ENCODE data around the gene KRT74. TPM values are rescaled to one million over a fixed set of nuclear protein-coding genes. Genes with fewer than 3 reads are reported as not detected.

Gene KRT74
- total RNA-seq, 1 experiment from 2014 or later = not detected

DNA sequence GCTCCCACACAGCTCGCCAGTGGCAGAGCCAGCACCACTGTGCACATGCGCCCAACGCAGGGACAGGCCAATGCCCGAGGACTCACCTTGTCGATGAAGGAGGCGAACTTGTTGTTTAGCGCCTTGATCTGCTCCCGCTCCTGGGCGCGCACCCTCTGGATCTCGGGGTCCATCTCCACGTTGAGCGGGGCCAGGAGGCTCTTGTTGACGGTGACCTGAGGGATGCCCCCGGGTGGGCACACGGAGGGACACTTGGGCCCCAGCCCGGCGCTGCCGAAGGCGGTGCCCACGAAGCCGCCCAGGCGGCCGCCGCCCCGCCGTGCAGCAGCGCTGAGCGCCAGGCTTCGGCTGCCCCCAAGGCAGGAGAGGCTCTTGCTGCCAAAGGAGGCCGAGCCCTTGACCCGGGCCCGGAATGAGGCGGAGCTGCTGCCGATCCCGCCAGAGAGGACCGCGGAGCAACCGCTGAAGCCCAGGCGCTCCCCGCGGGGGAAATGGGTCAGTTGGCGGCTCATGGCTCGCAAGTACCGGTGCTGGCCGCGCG, 27.4 kb upstream of the KRT74 start, which contains the start of gene KRT72:
Gene KRT72 (minus strand): TSS at position 523 of the 541 bp plus-strand sequence. CDS start 11 bp downstream, at position 512.
- H3K36me3 Mint-ChIP-seq = no peaks in the 10 kb centered on the region
- CTCF ChIA-PET = interaction anchor here (0.5 to 2.1 kb wide), 4 partner anchors 9 to 279 kb away, joined by 3 to 8 read pairs (median 4); no protein-coding TSS in a partner anchor
- POLR2A ChIA-PET = no interaction called here
- H3K27ac Mint-ChIP-seq = no peak within 1 kb of the TSS
- H3K9me3 Mint-ChIP-seq = no peaks in the 10 kb centered on the region
- ATAC-seq (peak; percentile 43; the same call in 1 of the 2 replicates), DNase-seq (ENCODE audit: low spot score) (peak; percentile 62)
- peak within 1 kb of the TSS; percentile 37; the same call in 1 of the 2 replicates for H3K4me3 Mint-ChIP-seq
- TF ChIP-seq, protein P1, sequence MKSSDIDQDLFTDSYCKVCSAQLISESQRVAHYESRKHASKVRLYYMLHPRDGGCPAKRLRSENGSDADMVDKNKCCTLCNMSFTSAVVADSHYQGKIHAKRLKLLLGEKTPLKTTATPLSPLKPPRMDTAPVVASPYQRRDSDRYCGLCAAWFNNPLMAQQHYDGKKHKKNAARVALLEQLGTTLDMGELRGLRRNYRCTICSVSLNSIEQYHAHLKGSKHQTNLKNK (CRISPR knock-in tag; IDR thresholded peaks at IDR 0.05) = no peak
- no peak for TF ChIP-seq FOXK1 (CRISPR knock-in tag; IDR thresholded peaks at IDR 0.05)
- TF ChIP-seq MXD4 (CRISPR knock-in tag; IDR thresholded peaks at IDR 0.05; ENCODE audit: borderline replicate concordance) = no peak
- TF ChIP-seq KAT7 (CRISPR knock-in tag; IDR thresholded peaks at IDR 0.05; ENCODE audit: borderline replicate concordance) = no peak
- no peak for TF ChIP-seq JAZF1 (CRISPR knock-in tag; IDR thresholded peaks at IDR 0.05)
- no peaks in the 10 kb centered on the region for H3K4me1 Mint-ChIP-seq
- H3K27me3 Mint-ChIP-seq (ENCODE audit: low read depth) = peaks cover 37% of the 10 kb centered on the region

DNA sequence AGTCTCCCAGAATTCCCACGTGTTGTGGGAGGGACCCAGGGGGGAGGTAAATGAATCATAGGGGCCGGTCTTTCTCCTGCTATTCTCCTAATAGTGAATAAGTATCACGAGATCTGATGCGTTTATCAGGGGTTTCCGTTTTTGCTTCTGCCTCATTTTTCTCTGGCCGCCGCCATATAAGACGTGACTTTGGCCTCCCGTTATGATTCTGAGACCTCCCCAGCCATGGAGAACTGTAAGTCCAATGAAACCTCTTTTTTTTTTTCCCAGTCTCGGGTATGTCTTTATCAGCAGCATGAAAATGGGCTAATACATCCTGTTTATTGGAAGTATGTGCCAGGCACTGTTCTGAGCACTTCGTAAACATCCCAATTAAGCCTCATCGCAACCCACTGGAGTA, 26.8 kb upstream of the KRT74 start:
- POLR2A ChIA-PET = interaction anchor here (1.1 kb wide), 1 partner anchor 10 kb away, joined by 3 read pairs; no protein-coding TSS in a partner anchor
- peaks cover 37% of the 10 kb centered on the region for H3K27me3 Mint-ChIP-seq (ENCODE audit: low read depth)
- ATAC-seq = no peak

DNA sequence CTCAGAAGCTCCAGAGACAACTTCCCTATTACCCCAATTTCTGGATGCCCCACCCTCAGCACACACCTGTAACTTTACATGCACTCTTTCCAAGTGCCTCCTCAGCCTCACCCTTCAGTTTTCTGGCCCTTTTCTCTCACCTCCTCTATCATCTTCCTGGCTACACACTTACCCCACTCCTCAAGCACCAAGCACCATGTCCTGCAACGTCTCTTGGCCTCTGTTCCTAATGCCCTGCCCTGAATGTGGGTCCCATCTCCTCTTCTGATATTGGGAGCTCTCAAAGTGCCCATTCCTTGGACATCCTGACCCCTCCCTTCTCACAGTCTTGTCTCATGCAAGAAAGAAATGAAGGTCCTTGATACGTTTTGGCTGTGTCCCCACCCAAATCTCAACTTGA, 26.4 kb upstream of the KRT74 start:
- no peak overlapping the region for H3K4me3 Mint-ChIP-seq
- H3K27ac Mint-ChIP-seq = no peak overlapping the region
- H3K36me3 Mint-ChIP-seq = no peaks in the 10 kb centered on the region
- no peak for DNase-seq (ENCODE audit: low spot score)
- ATAC-seq = no peak
- H3K27me3 Mint-ChIP-seq (ENCODE audit: low read depth) = peaks cover 37% of the 10 kb centered on the region
- no peaks in the 10 kb centered on the region for H3K9me3 Mint-ChIP-seq
- POLR2A ChIA-PET = interaction anchor here (1.1 kb wide), 1 partner anchor 10 kb away, joined by 3 read pairs; no protein-coding TSS in a partner anchor
- CTCF ChIA-PET = no interaction called here
- no peaks in the 10 kb centered on the region for H3K4me1 Mint-ChIP-seq
- TF ChIP-seq, protein P2, sequence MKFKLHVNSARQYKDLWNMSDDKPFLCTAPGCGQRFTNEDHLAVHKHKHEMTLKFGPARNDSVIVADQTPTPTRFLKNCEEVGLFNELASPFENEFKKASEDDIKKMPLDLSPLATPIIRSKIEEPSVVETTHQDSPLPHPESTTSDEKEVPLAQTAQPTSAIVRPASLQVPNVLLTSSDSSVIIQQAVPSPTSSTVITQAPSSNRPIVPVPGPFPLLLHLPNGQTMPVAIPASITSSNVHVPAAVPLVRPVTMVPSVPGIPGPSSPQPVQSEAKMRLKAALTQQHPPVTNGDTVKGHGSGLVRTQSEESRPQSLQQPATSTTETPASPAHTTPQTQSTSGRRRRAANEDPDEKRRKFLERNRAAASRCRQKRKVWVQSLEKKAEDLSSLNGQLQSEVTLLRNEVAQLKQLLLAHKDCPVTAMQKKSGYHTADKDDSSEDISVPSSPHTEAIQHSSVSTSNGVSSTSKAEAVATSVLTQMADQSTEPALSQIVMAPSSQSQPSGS (CRISPR knock-in tag; IDR thresholded peaks at IDR 0.05; ENCODE audit: borderline replicate concordance, low read depth) = no peak
- TF ChIP-seq, protein P3, sequence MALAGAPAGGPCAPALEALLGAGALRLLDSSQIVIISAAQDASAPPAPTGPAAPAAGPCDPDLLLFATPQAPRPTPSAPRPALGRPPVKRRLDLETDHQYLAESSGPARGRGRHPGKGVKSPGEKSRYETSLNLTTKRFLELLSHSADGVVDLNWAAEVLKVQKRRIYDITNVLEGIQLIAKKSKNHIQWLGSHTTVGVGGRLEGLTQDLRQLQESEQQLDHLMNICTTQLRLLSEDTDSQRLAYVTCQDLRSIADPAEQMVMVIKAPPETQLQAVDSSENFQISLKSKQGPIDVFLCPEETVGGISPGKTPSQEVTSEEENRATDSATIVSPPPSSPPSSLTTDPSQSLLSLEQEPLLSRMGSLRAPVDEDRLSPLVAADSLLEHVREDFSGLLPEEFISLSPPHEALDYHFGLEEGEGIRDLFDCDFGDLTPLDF (CRISPR knock-in tag; IDR thresholded peaks at IDR 0.05) = no peak
- TF ChIP-seq, protein P1 (CRISPR knock-in tag; IDR thresholded peaks at IDR 0.05) = no peak
- TF ChIP-seq NFYB (CRISPR knock-in tag; conservative IDR thresholded peaks at IDR 0.05; ENCODE audit: low read depth) = no peak
- no peak for TF ChIP-seq GTF2I (CRISPR knock-in tag; conservative IDR thresholded peaks at IDR 0.05)
- TF ChIP-seq TP53 (CRISPR knock-in tag; IDR thresholded peaks at IDR 0.05) = no peak
- no peak for TF ChIP-seq MYBL2 (CRISPR knock-in tag; IDR thresholded peaks at IDR 0.05)
- no peak for TF ChIP-seq ESRRA (CRISPR knock-in tag; IDR thresholded peaks at IDR 0.05; ENCODE audit: borderline replicate concordance)

More for the DNA sequence above, 26.8 kb upstream of the KRT74 start:
- DNase-seq (ENCODE audit: low spot score) = no peak
- Mint-ChIP-seq H3K9me3 (no peaks in the 10 kb centered on the region), H3K4me1 (no peaks in the 10 kb centered on the region), H3K4me3 (no peak overlapping the region), H3K36me3 (no peaks in the 10 kb centered on the region), H3K27ac (no peak overlapping the region)
- CTCF ChIA-PET = interaction anchor here (0.5 to 2.1 kb wide), 3 partner anchors 10 to 270 kb away, joined by 3 to 8 read pairs (median 4); no protein-coding TSS in a partner anchor
- TF ChIP-seq, protein P1 (CRISPR knock-in tag; IDR thresholded peaks at IDR 0.05) = no peak
- TF ChIP-seq, protein P4, sequence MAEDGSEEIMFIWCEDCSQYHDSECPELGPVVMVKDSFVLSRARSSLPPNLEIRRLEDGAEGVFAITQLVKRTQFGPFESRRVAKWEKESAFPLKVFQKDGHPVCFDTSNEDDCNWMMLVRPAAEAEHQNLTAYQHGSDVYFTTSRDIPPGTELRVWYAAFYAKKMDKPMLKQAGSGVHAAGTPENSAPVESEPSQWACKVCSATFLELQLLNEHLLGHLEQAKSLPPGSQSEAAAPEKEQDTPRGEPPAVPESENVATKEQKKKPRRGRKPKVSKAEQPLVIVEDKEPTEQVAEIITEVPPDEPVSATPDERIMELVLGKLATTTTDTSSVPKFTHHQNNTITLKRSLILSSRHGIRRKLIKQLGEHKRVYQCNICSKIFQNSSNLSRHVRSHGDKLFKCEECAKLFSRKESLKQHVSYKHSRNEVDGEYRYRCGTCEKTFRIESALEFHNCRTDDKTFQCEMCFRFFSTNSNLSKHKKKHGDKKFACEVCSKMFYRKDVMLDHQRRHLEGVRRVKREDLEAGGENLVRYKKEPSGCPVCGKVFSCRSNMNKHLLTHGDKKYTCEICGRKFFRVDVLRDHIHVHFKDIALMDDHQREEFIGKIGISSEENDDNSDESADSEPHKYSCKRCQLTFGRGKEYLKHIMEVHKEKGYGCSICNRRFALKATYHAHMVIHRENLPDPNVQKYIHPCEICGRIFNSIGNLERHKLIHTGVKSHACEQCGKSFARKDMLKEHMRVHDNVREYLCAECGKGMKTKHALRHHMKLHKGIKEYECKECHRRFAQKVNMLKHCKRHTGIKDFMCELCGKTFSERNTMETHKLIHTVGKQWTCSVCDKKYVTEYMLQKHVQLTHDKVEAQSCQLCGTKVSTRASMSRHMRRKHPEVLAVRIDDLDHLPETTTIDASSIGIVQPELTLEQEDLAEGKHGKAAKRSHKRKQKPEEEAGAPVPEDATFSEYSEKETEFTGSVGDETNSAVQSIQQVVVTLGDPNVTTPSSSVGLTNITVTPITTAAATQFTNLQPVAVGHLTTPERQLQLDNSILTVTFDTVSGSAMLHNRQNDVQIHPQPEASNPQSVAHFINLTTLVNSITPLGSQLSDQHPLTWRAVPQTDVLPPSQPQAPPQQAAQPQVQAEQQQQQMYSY (CRISPR knock-in tag; IDR thresholded peaks at IDR 0.05) = no peak
- TF ChIP-seq, protein P5, sequence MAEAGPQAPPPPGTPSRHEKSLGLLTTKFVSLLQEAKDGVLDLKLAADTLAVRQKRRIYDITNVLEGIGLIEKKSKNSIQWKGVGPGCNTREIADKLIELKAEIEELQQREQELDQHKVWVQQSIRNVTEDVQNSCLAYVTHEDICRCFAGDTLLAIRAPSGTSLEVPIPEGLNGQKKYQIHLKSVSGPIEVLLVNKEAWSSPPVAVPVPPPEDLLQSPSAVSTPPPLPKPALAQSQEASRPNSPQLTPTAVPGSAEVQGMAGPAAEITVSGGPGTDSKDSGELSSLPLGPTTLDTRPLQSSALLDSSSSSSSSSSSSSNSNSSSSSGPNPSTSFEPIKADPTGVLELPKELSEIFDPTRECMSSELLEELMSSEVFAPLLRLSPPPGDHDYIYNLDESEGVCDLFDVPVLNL (CRISPR knock-in tag; IDR thresholded peaks at IDR 0.05; ENCODE audit: borderline replicate concordance, low read depth) = no peak
- TF ChIP-seq CREB1 (CRISPR knock-in tag; IDR thresholded peaks at IDR 0.05) = no peak
- TF ChIP-seq, protein P6, sequence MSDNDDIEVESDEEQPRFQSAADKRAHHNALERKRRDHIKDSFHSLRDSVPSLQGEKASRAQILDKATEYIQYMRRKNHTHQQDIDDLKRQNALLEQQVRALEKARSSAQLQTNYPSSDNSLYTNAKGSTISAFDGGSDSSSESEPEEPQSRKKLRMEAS (CRISPR knock-in tag; IDR thresholded peaks at IDR 0.05) = no peak
- TF ChIP-seq FOXJ3 (CRISPR knock-in tag; IDR thresholded peaks at IDR 0.05; ENCODE audit: borderline replicate concordance) = no peak
